GM19035 (cell line): Measurements from ENCODE around the gene GHR.

ENCODE experiments used
- ATAC-seq: cut with Tn5 transposase; IDR thresholded peaks from one replicate; pipeline ENCODE4 v1.9.1; 2021; ENCODE audit not compliant: unreplicated experiment

Gene GHR

GRCh38 chr5:42423285-42424165 lies at the start of gene GHR:
Gene GHR (plus strand): TSS chr5:42423439. CDS start chr5:42565875, 142,436 bp downstream.
- peak; percentile 89 for ATAC-seq

- ATAC-seq = no peak
These were observed 48.5 kb upstream of the GHR start for GRCh38 chr5:42374679-42375273.

GRCh38 chr5:42377496-42377895 lies 45.7 kb upstream of the GHR start:
- no peak for ATAC-seq

- ATAC-seq = no peak
These were observed 41.3 kb upstream of the GHR start for GRCh38 chr5:42381973-42382372.

DNA sequence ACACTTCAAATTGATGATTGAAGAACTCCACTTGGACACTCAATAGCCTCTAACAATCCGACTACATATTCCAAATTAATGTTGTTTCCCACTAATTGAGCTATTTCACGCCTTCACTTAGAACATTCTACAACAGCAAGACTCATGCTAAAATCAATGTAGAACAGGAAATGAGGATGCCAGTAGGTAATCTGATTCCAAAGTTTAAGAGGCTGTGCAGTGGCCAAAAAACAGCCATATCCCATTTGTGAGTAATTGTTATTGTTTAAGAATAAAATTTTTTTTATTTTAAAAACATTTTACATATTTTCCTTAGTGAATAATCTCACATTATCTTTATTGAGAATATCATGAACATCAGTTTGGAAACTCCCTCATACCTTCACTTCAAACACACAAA lies 35.7 kb upstream of the GHR start:
- ATAC-seq = no peak

GRCh38 chr5:42390115-42390514 lies 33.1 kb upstream of the GHR start:
- no peak for ATAC-seq

DNA sequence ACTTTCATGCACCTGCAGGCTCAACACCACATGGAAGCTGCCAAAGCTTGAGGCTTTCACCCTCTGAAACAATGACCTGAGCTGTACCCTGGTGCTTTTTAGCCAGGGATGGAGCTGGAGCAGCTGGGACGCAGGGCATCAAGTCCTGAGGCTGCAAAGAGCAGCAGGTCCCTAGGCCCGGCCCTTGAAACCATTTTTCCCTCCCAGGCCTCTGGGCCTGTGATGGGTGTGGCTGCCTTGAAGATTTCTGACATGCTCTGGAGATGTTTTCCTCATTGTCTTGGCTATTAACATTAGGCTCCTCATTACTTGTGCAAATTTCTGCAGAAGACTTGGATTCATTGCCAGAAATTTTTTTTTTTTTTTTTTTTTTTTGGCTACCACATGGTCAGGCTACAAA lies 30.3 kb upstream of the GHR start:
- no peak for ATAC-seq

DNA sequence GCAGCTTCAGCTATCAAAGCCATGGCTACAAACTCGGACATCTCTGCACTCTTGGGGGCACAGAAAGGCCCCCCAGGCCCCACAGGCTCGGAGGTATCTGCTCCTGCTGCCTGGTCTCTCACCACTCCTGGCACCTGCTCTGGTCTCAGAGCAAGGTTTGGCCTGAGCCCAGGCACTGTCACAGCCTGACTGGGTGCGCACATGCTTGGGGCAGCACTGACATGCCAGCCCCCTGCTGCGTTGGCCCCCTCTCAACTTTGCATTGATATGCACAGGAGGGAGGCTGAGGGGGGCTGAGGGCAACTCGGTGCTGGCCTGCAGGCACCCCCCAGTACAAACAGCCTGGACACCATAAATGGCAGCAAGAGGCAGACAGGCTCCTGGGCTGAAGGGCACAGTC lies 27.1 kb upstream of the GHR start:
- ATAC-seq = no peak

GRCh38 chr5:42397267-42397666 lies 26.0 kb upstream of the GHR start:
- ATAC-seq = no peak

GRCh38 chr5:42399702-42400101 lies 23.5 kb upstream of the GHR start:
- ATAC-seq = no peak

GRCh38 chr5:42400474-42400873 lies 22.8 kb upstream of the GHR start:
- no peak for ATAC-seq

GRCh38 chr5:42403236-42403635 lies 20.0 kb upstream of the GHR start:
- ATAC-seq = no peak

DNA sequence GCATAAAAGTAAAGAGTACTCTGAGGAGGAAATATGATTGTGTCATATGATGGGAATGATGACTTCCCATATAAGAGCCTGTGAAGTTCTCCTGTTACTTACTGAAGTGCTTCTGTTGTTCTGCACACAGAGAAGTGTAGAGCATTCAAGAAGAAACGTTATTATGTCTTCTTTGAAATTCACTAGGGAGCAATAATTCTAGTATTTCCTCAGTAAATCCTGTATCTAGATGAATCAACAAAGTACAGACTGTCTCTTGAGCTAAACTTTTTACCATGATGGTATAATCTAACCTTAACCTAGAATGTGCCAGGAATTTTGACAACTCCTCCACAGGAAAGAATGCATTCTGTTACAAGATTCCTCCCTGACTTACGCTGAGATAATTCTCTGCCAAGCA lies 18.9 kb upstream of the GHR start:
- ATAC-seq = no peak

DNA sequence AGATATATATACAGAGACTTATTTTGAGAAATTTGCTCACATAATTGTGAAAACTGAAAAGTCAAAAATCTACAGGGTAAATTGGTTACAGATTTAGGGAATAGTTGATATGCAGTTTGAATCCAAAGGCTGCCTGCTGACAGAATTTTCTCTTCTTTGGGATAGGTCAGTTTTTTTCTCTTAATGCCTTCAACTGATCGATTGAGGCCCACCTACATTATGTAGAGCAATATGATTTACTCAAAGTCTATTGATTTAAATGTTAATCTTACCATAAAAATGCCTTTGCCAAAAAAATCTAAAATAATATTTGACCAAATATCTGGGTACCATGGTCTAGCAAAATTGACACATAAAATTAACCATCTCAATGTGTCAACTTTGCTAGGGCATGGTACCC lies 3.9 kb upstream of the GHR start:
- ATAC-seq = no peak

- no peak for ATAC-seq
These were observed 471 bp upstream of the GHR start for GRCh38 chr5:42422656-42423280.

DNA sequence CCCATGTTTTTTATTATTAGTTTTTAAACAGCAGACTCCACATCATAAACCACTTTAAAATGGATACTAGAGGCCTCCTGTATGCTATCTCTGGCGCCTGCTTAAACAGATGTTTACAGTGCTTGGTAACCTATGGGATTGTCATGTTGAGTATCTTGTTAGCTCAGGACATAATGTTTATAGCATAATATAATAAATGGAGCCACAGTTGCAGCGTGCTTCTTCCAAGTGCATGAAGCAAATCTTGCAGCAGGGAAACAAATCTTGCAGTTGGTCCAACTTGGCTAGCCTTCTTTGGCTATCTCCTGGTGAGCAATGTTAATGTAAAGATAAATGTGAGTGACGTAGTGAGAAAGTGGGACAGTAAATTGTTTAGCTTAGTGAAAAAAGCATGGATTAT lies 2.8 kb downstream of the GHR start:
- ATAC-seq = no peak

DNA sequence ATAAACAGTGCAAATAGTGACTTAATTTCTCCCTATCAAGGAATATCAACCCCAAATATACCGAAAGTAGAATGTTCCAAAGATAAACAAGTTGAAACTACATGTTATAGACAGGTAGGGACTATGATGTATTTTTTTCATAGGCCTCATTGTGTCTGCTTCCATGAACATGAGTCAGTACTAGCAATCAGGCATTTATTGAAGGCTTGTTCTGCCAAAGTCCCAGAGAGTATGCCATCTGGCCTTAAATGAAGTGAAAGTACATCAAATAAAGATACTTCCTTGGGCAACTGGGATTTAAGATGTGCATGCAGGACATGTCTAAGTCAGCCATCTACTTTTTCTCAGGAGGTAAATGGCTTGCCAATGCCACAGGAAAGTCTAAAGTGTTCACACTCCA lies 6.5 kb downstream of the GHR start:
- no peak for ATAC-seq

GRCh38 chr5:42434047-42434724 lies 10.9 kb downstream of the GHR start:
- no peak for ATAC-seq

DNA sequence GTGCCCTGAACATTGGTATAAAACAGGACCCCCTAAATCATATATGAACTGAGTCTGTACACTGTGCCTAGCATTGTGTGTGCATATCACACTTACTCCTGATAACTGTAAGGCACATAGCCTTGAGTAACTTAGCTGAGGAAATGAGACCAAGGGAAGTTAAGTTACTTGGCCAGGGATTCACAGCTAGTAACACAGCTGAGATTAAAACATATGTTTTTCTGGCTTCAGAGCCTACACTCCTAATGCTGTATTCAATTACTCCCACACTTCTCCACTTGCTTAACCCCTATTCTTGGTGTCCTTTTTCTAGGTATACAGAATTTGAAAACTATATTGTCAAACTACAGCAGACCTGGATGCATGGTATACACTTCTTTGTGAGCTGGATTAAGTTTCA lies 12.8 kb downstream of the GHR start:
- ATAC-seq = no peak

DNA sequence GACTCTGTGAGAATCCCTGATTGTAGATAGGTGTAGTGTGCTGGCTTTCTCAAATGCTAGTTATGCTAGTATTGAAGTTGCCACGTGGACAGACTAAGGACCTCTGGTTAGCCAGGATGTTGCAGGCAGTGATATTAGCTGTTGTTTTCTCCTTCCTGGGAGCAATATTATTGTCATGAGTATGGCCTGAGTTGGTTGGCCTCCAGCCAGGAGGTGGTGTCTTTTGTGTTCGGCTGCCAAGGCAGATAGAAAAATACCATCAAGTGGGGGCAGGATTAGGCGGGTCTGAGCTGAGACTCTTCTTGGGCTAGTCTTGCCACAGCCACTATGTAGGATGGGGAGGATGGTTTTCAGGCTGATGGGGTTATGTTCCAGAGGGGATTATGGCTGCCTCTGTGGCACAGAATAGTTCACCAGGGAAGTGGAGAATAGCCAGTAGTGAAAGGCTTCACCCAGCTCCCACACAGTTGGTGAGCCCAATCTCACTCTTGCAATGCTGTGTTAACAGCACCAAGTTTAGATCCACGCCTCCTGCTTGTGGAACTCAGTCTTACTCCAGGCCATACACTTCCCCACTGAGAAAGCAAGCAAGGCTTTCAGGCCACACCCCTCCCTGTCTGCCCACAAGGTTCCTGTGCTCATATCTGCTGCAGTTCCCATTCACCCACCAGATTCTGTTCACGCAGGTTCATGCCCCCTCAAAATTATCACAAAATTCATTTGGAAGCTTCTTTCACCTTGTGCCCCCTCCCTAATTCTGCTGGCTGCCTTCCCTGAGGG lies 31.2 kb downstream of the GHR start:
- ATAC-seq = no peak

- no peak for ATAC-seq
These were observed 37.8 kb downstream of the GHR start for GRCh38 chr5:42461033-42461432.
